ENCODE data around the gene SPNS3.

DNA sequence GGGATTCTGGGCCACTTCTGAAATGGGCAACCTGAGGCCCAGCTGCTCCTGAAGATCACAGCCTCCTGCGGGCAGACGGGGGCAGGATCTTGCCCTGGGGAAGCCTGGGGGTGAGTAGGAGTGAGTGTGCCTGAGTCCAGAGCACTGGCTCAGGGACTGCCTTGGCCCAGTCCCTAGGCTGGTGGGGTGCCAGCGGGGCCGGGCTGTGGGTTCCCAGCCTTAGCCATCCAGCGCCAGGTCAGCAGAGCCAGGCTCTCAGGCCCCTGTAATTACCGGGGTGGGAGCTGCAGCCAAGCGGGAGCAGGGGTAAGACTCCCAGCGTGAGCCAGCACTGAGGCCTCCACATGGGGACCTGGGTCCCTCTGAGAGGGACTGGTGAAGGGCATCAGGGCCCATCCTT lies 73.2 kb downstream of the SPNS3 start:
- no peak for TF ChIP-seq POLR2AphosphoS5 (IDR thresholded peaks at IDR 0.05)
- TF ChIP-seq, protein P1, sequence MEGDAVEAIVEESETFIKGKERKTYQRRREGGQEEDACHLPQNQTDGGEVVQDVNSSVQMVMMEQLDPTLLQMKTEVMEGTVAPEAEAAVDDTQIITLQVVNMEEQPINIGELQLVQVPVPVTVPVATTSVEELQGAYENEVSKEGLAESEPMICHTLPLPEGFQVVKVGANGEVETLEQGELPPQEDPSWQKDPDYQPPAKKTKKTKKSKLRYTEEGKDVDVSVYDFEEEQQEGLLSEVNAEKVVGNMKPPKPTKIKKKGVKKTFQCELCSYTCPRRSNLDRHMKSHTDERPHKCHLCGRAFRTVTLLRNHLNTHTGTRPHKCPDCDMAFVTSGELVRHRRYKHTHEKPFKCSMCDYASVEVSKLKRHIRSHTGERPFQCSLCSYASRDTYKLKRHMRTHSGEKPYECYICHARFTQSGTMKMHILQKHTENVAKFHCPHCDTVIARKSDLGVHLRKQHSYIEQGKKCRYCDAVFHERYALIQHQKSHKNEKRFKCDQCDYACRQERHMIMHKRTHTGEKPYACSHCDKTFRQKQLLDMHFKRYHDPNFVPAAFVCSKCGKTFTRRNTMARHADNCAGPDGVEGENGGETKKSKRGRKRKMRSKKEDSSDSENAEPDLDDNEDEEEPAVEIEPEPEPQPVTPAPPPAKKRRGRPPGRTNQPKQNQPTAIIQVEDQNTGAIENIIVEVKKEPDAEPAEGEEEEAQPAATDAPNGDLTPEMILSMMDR (IDR thresholded peaks at IDR 0.05) = no peak
